HG02870 (cell line): Measurements from ENCODE around the gene TSEN34.
"Not testable (repeated sequence)": the region's sequence is repeated elsewhere in the genome, so short reads cannot be mapped to it uniquely, and the experiment has no call there.

Experiments used
- ATAC-seq: cut with Tn5 transposase; IDR thresholded peaks from one replicate; pipeline ENCODE4 v1.9.1; 2021; ENCODE audit warnings: mild to moderate bottlenecking, moderate library complexity; ENCODE audit not compliant: unreplicated experiment

The TSEN34 gene

GRCh38 chr19:54207983-54208783, 17.1 kb downstream of the TSEN34 start:
- peak; percentile 46 for ATAC-seq

- no peak for ATAC-seq
Observed at GRCh38 chr19:54208784-54209057, 17.6 kb downstream of the TSEN34 start.

- no peak for ATAC-seq
Observed at GRCh38 chr19:54209058-54209810, 18.1 kb downstream of the TSEN34 start.

- no peak for ATAC-seq
Observed at GRCh38 chr19:54209811-54210494, 18.8 kb downstream of the TSEN34 start.

GRCh38 chr19:54211235-54211634, 20.1 kb downstream of the TSEN34 start:
- no peak for ATAC-seq

GRCh38 chr19:54214217-54214616, 23.1 kb downstream of the TSEN34 start:
- ATAC-seq: not testable (repeated sequence)

GRCh38 chr19:54214734-54215133, 23.6 kb downstream of the TSEN34 start:
- not testable (repeated sequence) for ATAC-seq

- no peak for ATAC-seq
Observed at GRCh38 chr19:54216869-54217268, 25.8 kb downstream of the TSEN34 start.

- not testable (repeated sequence) for ATAC-seq
Observed at GRCh38 chr19:54217517-54218247, 26.6 kb downstream of the TSEN34 start.

- ATAC-seq: no peak
Observed at GRCh38 chr19:54218259-54218658, 27.2 kb downstream of the TSEN34 start.

GRCh38 chr19:54218960-54219661, 28.0 kb downstream of the TSEN34 start:
- ATAC-seq: no peak

GRCh38 chr19:54219702-54220101, 28.6 kb downstream of the TSEN34 start:
- ATAC-seq: not testable (repeated sequence)

- not testable (repeated sequence) for ATAC-seq
Observed at GRCh38 chr19:54221947-54222346, 30.8 kb downstream of the TSEN34 start.

GRCh38 chr19:54222474-54223276, 31.6 kb downstream of the TSEN34 start, which contains the start of gene LILRB3:
LILRB3 (minus strand) TSS chr19:54223007; CDS start chr19:54222976, 31 bp downstream.
- not testable (repeated sequence) for ATAC-seq

GRCh38 chr19:54223277-54223936, 32.3 kb downstream of the TSEN34 start:
- ATAC-seq: not testable (repeated sequence)

GRCh38 chr19:54223937-54224281, 32.8 kb downstream of the TSEN34 start:
- not testable (repeated sequence) for ATAC-seq

- ATAC-seq: not testable (repeated sequence)
Observed at GRCh38 chr19:54224619-54225018, 33.5 kb downstream of the TSEN34 start.

GRCh38 chr19:54229146-54229545, 38.0 kb downstream of the TSEN34 start:
- no peak for ATAC-seq

- no peak for ATAC-seq
Observed at GRCh38 chr19:54230031-54230430, 38.9 kb downstream of the TSEN34 start.
